Effector memory CD8-positive, alpha-beta T cell (primary cell): ENCODE measurements around the gene PLEK2.

Experiments
- ATAC-seq: fragments of 150-1000 bp; cut with Tn5 transposase; replicated peaks from 2 replicates; pipeline ENCODE4 v1.10.0; 2021; ENCODE audit warnings: mild to moderate bottlenecking, moderate library complexity
- DNase-seq, 3 experiments: peaks; one replicate each; pipeline ENCODE4 v3.0.0; 2021
- H3K27ac Mint-ChIP-seq, 2 donors: one replicate each; pipeline ENCODE4 v1.8.0; 2022; ENCODE audit warnings: mild to moderate bottlenecking in 2 of 2, mixed read lengths in 2 of 2, moderate library complexity in 2 of 2
- H3K27me3 Mint-ChIP-seq, 2 donors: one replicate each; pipeline ENCODE4 v1.8.0; 2022; ENCODE audit warnings: mixed read lengths in 2 of 2
- H3K36me3 Mint-ChIP-seq: one replicate; pipeline ENCODE4 v1.8.0; 2022; ENCODE audit warnings: mild to moderate bottlenecking, moderate library complexity, mixed read lengths; ENCODE audit not compliant: insufficient read depth
- H3K4me1 Mint-ChIP-seq, 2 donors: one replicate each; pipeline ENCODE4 v1.8.0; 2022; ENCODE audit warnings: low read depth in 2 of 2, mixed read lengths in 2 of 2
- H3K4me3 Mint-ChIP-seq, 2 donors: one replicate each; pipeline ENCODE4 v1.8.0; 2022; ENCODE audit warnings: mild to moderate bottlenecking in 2 of 2, mixed read lengths in 2 of 2, moderate library complexity in 2 of 2
- H3K9me3 Mint-ChIP-seq, 2 donors: one replicate each; pipeline ENCODE4 v1.8.0; 2022; ENCODE audit warnings: mixed read lengths in 2 of 2

The PLEK2 gene

GRCh38 chr14:67441672-67442071 is 29.7 kb upstream of the PLEK2 start:
- H3K9me3 Mint-ChIP-seq: no peaks in the 10 kb centered on the region
- no peaks in the 10 kb centered on the region for H3K36me3 Mint-ChIP-seq
- no peaks in the 10 kb centered on the region for H3K4me1 Mint-ChIP-seq
- no peak for DNase-seq
- no peak overlapping the region for H3K27ac Mint-ChIP-seq
- H3K4me3 Mint-ChIP-seq: no peak overlapping the region
- peaks cover 17 to 54% of the 10 kb centered on the region in 2 donors for H3K27me3 Mint-ChIP-seq
- ATAC-seq: no peak

GRCh38 chr14:67441256-67441655 is 29.3 kb upstream of the PLEK2 start:
- H3K27me3 Mint-ChIP-seq: peaks cover 17 to 50% of the 10 kb centered on the region in 2 donors
- ATAC-seq: no peak
- no peaks in the 10 kb centered on the region for H3K36me3 Mint-ChIP-seq
- H3K9me3 Mint-ChIP-seq: no peaks in the 10 kb centered on the region
- H3K4me1 Mint-ChIP-seq: no peaks in the 10 kb centered on the region
- H3K27ac Mint-ChIP-seq: no peak overlapping the region
- no peak overlapping the region for H3K4me3 Mint-ChIP-seq
- DNase-seq: no peak

DNA sequence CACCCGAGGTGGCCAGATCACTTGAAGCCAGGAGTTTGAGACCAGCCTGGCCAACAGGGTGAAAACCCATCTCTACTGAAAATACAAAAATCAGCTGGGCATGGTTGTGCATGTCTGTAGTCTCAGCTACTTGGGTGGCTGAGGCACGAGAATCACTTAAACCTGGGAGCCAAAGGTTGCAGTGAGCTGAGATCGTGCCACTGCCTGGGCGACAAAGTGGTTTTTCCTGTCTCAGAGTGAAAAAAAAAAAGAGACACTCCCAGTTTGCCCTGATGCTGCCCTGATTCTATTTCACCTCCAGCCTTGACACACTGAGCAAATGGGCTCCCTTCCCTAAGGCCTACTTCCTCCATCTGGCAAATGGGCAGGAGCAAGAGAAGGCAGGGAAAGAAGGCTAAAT is 28.5 kb upstream of the PLEK2 start:
- DNase-seq (no peak), ATAC-seq (no peak)
- peaks cover 17 to 42% of the 10 kb centered on the region in 2 donors for H3K27me3 Mint-ChIP-seq
- no peaks in the 10 kb centered on the region for H3K36me3 Mint-ChIP-seq
- no peak overlapping the region for H3K27ac Mint-ChIP-seq
- H3K4me3 Mint-ChIP-seq: no peak overlapping the region
- H3K4me1 Mint-ChIP-seq: no peaks in the 10 kb centered on the region
- H3K9me3 Mint-ChIP-seq: no peaks in the 10 kb centered on the region

- Mint-ChIP-seq H3K4me1 (no peaks in the 10 kb centered on the region), H3K36me3 (no peaks in the 10 kb centered on the region), H3K27me3 (peaks cover 17 to 29% of the 10 kb centered on the region in 2 donors), H3K27ac (no peak overlapping the region), H3K4me3 (no peak overlapping the region), H3K9me3 (no peaks in the 10 kb centered on the region)
- ATAC-seq (no peak), DNase-seq (no peak)
These were observed 27.0 kb upstream of the PLEK2 start for GRCh38 chr14:67438969-67439368.

GRCh38 chr14:67436006-67436866 is 24.3 kb upstream of the PLEK2 start:
- Mint-ChIP-seq H3K27ac (no peak overlapping the region), H3K36me3 (no peaks in the 10 kb centered on the region), H3K27me3 (peaks cover 11 to 14% of the 10 kb centered on the region in 2 donors), H3K9me3 (no peaks in the 10 kb centered on the region), H3K4me1 (no peaks in the 10 kb centered on the region), H3K4me3 (no peak overlapping the region)
- ATAC-seq (no peak), DNase-seq (no peak)

DNA sequence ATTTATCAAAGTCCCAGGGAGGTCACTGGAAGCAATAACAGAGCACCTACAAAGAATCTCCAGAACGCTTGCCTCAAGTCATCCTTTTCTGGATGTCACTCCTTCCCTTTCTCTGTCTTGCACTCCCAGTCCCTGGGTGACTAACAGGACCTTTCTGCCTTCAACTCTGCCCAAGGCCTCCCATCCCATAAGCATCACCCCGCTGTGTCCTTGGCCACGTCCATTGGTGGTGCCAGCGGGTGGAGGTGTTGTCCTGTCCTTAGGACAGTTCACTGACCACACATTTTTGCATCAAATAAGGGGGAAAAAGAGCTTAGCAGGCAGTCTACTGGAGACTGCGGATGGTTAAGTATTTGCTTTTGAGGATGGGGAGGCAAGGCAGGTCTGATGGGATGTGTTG is 23.6 kb upstream of the PLEK2 start:
- no peak for ATAC-seq
- Mint-ChIP-seq H3K27ac (no peak overlapping the region), H3K4me3 (no peak overlapping the region), H3K9me3 (no peaks in the 10 kb centered on the region), H3K27me3 (peaks cover 11 to 16% of the 10 kb centered on the region in 2 donors), H3K36me3 (no peaks in the 10 kb centered on the region), H3K4me1 (no peaks in the 10 kb centered on the region)
- no peak for DNase-seq

DNA sequence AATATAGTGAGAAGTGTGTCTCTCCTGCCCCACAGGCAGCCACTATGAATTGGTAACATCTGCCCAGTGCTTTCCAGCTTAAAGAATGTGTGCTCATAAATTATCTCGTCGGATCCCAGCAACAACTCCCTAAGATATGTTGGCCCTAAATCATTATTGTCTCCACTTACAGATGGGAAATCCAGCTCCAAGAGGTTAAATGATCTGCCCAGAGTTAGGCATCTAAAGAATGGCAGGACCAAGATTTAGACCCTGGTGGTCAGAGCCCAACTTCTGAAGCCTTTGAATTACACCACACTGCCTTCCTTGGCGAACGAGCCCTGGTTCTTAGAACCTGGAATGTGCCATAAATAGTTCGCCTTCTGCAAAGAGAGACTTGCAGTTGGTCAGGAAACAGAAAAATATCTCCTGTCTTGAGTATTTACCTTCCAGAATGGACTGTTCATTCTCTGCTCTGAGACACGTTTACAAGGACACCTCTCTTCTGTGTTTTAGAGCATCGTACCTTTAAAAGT is 20.1 kb upstream of the PLEK2 start:
- Mint-ChIP-seq H3K4me3 (no peak overlapping the region), H3K27me3 (peaks cover 9 to 24% of the 10 kb centered on the region in 2 donors), H3K36me3 (no peaks in the 10 kb centered on the region), H3K4me1 (no peaks in the 10 kb centered on the region), H3K9me3 (no peaks in the 10 kb centered on the region), H3K27ac (no peak overlapping the region)
- ATAC-seq (no peak), DNase-seq (no peak)

DNA sequence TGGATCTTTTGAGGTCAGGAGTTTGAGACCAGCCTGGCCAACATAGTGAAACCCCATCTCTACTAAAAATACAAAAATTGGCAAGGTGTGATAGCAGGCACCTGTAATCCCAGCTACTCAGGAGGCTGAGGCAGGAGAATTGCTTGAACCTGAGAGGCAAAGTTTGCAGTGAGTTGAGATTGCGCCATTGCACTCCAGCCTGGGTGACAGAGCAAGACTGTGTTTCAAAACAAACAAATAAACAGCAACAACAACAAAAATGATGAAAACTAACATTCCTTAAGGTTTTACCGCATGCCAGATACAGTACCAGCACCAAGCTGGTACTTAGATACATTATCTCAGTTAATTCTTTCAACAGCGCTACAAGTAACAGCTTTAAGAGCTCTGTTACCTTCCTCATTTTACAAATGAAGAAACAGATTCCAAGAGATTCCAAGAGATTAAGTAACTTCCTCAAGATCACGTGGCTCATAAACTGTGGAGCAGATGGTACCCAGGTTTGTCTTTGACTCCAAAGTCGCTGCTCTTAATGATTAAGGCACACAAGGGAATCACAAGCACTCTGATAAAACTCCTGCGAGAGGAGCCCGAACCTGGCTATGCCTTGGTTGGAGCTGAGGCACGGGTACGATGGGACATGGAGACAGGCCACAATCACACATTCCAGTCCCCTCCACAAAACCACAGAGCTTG is 17.7 kb upstream of the PLEK2 start:
- H3K36me3 Mint-ChIP-seq: no peaks in the 10 kb centered on the region
- DNase-seq (no peak), ATAC-seq (no peak)
- H3K4me1 Mint-ChIP-seq: no peaks in the 10 kb centered on the region
- no peaks in the 10 kb centered on the region for H3K9me3 Mint-ChIP-seq
- peaks cover 16 to 41% of the 10 kb centered on the region in 2 donors for H3K27me3 Mint-ChIP-seq
- H3K27ac Mint-ChIP-seq: no peak overlapping the region
- H3K4me3 Mint-ChIP-seq: no peak overlapping the region

GRCh38 chr14:67428501-67429031 is 16.6 kb upstream of the PLEK2 start:
- no peaks in the 10 kb centered on the region for H3K9me3 Mint-ChIP-seq
- peaks cover 18 to 49% of the 10 kb centered on the region in 2 donors for H3K27me3 Mint-ChIP-seq
- no peak overlapping the region for H3K27ac Mint-ChIP-seq
- H3K36me3 Mint-ChIP-seq: no peaks in the 10 kb centered on the region
- DNase-seq: no peak
- no peaks in the 10 kb centered on the region for H3K4me1 Mint-ChIP-seq
- no peak overlapping the region for H3K4me3 Mint-ChIP-seq
- ATAC-seq: no peak

GRCh38 chr14:67426983-67427606 is 15.1 kb upstream of the PLEK2 start:
- Mint-ChIP-seq H3K4me1 (no peaks in the 10 kb centered on the region), H3K4me3 (no peak overlapping the region), H3K36me3 (no peaks in the 10 kb centered on the region), H3K27ac (no peak overlapping the region), H3K27me3 (peaks cover 12 to 60% of the 10 kb centered on the region in 2 donors), H3K9me3 (no peaks in the 10 kb centered on the region)
- DNase-seq (peak; percentile 68 to 72 (median 69)), ATAC-seq (peak; percentile 95)

DNA sequence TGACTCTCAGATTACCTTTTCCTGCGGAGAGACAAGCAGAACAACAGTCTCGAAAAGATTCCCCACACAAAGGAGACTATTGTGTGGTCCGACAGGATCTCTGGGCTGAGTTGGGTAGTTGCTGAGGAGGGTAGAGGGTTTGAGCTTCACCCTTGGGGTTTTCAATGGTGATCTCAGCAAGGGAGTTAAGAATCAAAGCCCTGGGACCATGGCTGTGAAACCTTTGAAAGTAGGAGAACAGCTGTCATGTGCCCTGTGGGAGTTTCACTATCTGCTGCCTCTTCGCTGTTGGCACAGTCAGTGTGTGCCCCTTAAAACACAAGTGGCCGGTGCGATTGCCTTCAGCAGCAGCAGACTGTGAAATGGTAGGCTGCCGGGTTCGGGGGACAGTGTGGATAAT is 14.2 kb upstream of the PLEK2 start:
- DNase-seq (no peak), ATAC-seq (no peak)
- Mint-ChIP-seq H3K9me3 (no peaks in the 10 kb centered on the region), H3K27me3 (peaks cover 12 to 63% of the 10 kb centered on the region in 2 donors), H3K4me1 (no peaks in the 10 kb centered on the region), H3K4me3 (no peak overlapping the region), H3K36me3 (no peaks in the 10 kb centered on the region), H3K27ac (no peak overlapping the region)

- Mint-ChIP-seq H3K36me3 (no peaks in the 10 kb centered on the region), H3K4me3 (no peak overlapping the region), H3K9me3 (no peaks in the 10 kb centered on the region), H3K4me1 (no peaks in the 10 kb centered on the region), H3K27me3 (peaks cover 12 to 60% of the 10 kb centered on the region in 2 donors), H3K27ac (no peak overlapping the region)
- no peak for DNase-seq
- ATAC-seq: no peak
These were observed 13.6 kb upstream of the PLEK2 start for GRCh38 chr14:67425608-67426007.

DNA sequence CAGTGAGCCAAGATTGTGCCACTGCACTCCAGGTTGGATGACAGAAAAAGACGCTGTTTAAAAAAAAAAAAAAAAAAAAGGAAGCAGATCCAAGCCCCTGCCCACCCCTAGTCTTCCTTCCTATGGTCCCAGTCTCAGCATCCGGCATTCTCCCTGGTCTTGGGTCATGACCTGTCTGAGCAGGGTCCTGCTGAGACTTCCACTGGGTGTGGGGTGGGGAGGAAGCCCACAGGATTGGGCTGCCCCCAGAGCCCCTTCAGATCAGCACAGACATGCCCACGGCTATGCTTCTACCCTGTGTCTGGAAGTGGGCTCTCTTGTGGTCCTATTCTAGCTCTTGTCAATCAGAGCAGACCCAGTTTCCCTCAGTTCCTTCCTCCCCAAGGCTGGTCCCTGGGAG is 12.6 kb upstream of the PLEK2 start:
- H3K9me3 Mint-ChIP-seq: no peaks in the 10 kb centered on the region
- no peak overlapping the region for H3K27ac Mint-ChIP-seq
- ATAC-seq (no peak), DNase-seq (no peak)
- no peaks in the 10 kb centered on the region for H3K4me1 Mint-ChIP-seq
- peaks cover 12 to 53% of the 10 kb centered on the region in 2 donors for H3K27me3 Mint-ChIP-seq
- no peak overlapping the region for H3K4me3 Mint-ChIP-seq
- no peaks in the 10 kb centered on the region for H3K36me3 Mint-ChIP-seq
